HG03135 (cell line): ENCODE data around the gene NLRP9.

Experiments used
- ATAC-seq: cut with Tn5 transposase; IDR thresholded peaks from one replicate; pipeline ENCODE4 v1.9.1; 2021; ENCODE audit warnings: mild to moderate bottlenecking, moderate library complexity; ENCODE audit not compliant: unreplicated experiment

The NLRP9 gene

GRCh38 chr19:55674841-55675660 lies 63.2 kb downstream of the NLRP9 start, which contains the start of gene EPN1:
Gene EPN1, plus strand, starts transcription at chr19:55675226. Its CDS starts 3,402 bp downstream, at chr19:55678628.
- peak; percentile 61 for ATAC-seq

GRCh38 chr19:55674459-55674840 lies 63.8 kb downstream of the NLRP9 start:
- ATAC-seq, result no peak

DNA sequence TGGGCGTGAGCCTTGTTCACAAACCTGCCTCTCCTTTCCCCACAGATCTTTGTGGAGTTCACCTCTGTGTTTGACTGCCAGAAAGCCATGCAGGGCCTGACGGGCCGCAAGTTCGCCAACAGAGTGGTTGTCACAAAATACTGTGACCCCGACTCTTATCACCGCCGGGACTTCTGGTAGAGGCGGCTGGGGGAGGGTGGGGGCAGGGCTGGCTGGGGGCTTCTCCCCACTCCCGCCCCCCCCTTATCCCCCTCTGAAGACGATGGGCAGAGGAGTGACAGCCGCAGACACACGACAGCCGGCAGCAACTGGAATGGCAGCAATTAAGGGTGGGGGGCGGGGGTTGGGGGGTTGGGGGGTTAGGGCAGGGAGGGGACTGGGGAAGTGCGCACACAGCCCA lies 64.3 kb downstream of the NLRP9 start:
- no peak for ATAC-seq

DNA sequence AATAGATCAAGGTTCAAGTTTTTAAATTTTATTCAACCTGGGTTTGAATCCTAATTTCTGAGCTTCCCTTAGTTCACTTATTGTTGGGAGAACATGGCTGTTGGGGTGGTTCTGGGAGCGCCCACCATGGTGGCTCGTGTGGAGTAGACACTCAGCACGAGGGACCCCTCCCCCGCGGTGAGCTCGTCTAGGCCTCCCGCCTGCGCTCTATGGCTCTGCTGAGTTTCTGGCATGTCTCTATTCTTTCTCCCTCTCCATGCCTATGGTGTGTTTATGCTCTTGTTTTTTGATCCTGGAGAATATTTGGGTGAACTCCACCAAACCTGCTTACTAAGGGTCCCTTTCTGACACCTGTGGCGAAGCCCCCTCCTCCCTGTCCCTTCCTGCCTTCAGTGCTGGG lies 64.7 kb downstream of the NLRP9 start:
- no peak for ATAC-seq

- no peak for ATAC-seq
Observed at GRCh38 chr19:55672418-55672817, 65.8 kb downstream of the NLRP9 start.

- ATAC-seq, result no peak
Observed at GRCh38 chr19:55671054-55671378, 67.2 kb downstream of the NLRP9 start.

DNA sequence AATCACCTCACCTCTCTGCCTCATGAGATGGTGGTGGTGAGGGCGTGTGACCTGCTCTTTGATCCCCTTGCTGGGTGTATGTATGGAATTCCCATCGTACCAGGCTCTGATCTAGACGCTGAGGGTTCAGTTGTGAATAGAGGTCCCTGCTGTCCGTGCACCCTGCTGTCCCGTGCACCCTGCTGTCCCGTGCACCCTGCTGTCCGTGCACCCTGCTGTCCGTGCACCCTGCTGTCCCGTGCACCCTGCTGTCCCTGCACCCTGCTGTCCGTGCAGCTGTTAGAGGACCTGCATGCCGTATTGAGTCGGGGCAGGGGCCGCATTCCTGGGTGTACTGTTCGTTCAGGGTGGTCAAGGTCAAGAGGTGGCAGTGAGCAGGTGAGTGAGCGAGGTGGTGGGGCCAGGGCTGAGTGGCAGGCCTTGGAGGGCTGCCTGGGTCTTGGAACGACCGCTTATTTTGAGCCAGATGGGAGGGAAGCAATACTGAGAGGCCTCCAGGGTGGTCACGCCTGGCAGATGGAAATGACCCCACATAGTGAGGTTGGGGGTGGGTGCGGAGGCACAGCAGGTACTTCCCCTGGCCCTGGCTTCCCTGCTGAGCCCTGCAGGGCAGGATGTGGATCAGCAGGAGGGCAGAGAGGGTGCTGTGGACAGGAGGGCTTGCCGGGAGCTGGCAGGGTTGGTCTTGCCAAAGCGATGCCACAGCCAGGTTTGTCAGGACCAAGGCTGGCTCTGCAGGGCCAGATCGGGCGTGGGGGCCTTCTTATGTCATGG lies 67.7 kb downstream of the NLRP9 start:
- no peak for ATAC-seq

GRCh38 chr19:55669418-55670279 lies 68.6 kb downstream of the NLRP9 start:
- ATAC-seq, result no peak

- no peak for ATAC-seq
Observed at GRCh38 chr19:55668603-55669348, 69.4 kb downstream of the NLRP9 start.

DNA sequence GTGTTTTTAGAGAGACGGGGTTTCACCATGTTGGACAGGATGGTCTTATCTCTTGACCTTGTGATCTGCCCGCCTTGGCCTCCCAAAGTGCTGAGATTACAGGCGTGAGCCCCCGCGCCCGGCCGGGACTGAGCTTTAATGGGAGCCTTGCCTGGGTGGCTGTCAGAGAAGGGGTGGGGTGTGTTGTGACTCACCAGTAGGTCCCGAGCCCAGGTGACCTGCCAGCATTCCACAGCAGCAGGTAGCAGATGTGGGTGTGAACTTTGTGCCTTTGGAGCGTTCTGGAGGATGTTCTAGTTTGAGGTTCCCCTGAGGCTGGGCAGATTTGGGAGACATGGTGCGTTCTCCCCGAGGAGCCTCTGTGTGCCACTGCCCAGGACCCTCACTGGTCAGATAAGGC lies 70.2 kb downstream of the NLRP9 start:
- no peak for ATAC-seq

DNA sequence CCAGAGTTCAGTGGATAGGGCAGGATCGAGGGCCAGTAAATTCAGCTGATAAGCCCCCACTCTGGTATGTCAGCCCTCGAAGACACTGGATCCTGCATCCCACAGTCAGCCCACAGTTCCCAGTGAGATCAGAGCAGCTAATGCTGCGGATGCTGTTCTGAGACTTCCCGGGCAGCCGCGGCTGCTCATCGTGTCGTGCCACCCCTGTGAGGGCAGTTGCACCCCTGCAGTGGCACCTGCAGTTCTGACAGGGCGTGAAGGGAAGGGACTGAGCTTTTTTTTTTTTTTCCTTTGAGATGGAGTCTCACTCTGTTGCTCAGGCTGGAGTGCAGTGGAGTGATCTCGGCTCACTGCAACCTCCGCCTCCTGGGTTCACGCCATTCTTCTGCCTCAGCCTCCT lies 70.7 kb downstream of the NLRP9 start:
- no peak for ATAC-seq

- ATAC-seq, result no peak
Observed at GRCh38 chr19:55667006-55667381, 71.2 kb downstream of the NLRP9 start.

DNA sequence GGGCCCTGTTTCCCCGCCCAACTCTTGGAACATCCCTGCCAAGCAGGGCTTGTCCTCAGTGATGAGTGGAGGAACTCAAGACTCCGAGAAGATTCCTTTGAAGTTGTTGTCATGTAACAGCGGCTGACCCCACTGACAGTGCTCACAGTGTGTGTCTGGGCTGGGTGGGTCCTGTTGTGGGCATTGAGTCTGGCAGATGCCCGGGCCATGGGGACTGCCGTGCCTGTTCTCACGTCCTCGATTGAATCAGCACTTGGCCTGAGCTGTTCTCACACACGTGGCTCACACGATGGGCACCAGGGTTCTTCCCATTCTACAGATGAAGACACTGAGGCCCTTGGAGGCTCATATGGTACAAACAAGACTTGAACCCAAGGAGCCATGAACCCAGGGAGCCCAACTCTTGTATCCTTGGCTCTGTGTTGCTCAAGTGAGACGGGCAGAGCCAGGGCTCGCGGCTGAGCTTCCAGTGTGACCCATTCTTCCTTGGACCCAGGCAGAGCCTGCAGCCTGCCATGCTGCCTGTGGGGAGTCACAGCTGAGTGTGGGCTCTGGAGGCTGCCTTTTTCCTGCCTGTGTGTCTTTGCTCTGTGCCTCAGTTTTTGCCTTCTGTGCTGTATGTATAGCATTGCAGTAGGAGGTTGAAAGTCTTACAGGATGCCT lies 71.7 kb downstream of the NLRP9 start:
- ATAC-seq, result no peak

- ATAC-seq, result no peak
Observed at GRCh38 chr19:55663846-55664536, 74.2 kb downstream of the NLRP9 start.

- ATAC-seq, result no peak
Observed at GRCh38 chr19:55661826-55662225, 76.4 kb downstream of the NLRP9 start.

DNA sequence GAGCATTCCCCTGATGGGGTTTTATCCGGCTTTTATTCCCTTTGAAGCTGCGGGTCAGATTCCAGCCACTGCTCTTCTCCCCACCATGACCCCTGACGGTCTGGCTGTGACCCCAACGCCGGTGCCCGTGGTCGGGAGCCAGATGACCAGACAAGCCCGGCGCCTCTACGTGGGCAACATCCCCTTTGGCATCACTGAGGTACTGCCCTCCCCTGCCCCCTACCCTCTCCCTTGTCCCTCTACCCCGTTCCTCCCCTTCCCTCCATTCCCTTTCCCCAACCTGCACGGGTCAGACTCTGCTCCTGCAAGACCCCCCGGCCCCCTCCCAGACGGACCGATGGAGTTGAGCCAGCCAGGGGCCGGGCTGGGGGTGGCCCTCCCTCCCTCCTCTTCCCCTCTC lies 77.2 kb downstream of the NLRP9 start:
- no peak for ATAC-seq

GRCh38 chr19:55660404-55660803 lies 77.8 kb downstream of the NLRP9 start:
- ATAC-seq, result no peak

- ATAC-seq, result no peak
Observed at GRCh38 chr19:55659822-55660221, 78.4 kb downstream of the NLRP9 start.

DNA sequence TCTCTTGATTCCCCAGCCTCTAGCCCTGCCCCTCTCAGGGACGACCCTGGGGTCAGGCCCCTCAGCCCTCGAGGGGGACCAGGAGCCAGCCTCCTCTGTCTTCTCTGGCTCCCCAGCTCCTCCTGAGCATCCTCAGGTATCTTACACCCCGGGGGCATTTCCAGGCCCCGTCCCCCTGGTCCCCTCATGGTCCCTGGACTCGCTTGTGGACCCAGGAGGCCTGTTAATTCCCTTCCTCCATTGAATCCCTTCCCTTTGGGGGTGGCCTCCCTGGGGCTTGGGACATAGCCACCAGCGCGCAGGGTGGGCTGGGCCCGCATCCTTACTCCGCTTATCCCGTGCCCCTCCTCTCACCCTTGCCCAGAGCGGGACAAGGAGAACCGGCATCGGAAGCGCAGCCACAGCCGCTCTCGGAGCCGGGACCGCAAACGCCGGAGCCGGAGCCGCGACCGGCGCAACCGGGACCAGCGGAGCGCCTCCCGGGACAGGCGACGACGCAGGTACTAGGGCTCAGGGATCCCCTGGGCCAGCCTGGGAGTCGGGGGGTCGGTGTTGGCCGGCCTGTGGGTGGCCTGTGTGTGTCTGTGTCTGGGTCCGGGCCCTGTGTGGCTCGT lies 79.2 kb downstream of the NLRP9 start:
- ATAC-seq, result no peak
